Stimulated activated CD4-positive, alpha-beta T cell treated with anti-CD3 and anti-CD28 coated beads, Interleukin-4, amount 100 ng/mL, for 48 hours (primary cell): Measurements from ENCODE around the gene USP10.
"Not testable (repeated sequence)": the region's sequence is repeated elsewhere in the genome, so short reads cannot be mapped to it uniquely, and the experiment has no call there.

ENCODE experiments used
- DNase-seq, 2 donors: peaks; one replicate each; pipeline ENCODE4 v3.0.0-alpha.2; 2020; ENCODE audit warnings: low read depth in 2 of 2

Gene USP10

GRCh38 chr16:84673561-84673960, 26.2 kb upstream of the USP10 start:
- DNase-seq = no peak

DNA sequence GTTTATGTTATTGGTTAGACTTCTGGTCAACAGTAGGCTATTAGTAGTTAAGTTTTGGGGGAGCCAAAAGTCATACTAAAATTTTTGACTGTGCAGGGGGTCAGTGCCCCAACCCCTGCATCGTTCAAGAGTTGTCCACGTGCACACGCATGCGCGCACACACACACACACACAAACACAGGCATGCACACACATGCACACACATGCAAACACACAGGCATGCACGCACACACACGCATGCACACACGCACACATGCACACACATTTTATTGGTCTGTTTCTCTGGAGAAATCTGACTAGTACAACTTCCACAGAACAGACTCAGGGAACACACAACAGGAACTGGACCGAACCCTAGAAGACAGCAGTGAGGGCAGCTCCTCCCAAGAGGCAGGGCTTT, 24.4 kb upstream of the USP10 start:
- DNase-seq = no peak

GRCh38 chr16:84675884-84676283, 23.9 kb upstream of the USP10 start:
- no peak for DNase-seq

- no peak for DNase-seq
Measured at GRCh38 chr16:84677017-84677803, 22.6 kb upstream of the USP10 start.

GRCh38 chr16:84677849-84678248, 22.0 kb upstream of the USP10 start:
- no peak for DNase-seq

DNA sequence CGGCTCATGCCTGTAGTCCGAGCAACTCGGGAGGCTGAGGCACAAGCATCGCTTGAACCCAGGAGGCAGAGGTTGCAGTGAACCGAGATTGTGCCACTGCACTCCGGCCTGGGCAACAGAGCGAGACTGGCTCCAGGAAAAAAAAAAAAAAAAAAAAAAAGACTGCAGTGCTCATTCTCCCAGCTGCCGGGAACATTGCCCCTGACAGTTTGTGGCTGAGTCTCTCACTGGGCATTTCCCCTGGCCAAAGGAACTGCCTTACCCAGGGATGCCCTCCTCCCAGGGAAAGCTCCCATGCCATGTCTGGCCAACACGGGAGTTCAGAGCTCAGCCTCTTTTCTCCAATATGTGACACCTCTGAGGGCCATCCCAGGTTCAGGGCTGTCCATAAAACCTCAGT, 21.3 kb upstream of the USP10 start:
- DNase-seq = no peak

DNA sequence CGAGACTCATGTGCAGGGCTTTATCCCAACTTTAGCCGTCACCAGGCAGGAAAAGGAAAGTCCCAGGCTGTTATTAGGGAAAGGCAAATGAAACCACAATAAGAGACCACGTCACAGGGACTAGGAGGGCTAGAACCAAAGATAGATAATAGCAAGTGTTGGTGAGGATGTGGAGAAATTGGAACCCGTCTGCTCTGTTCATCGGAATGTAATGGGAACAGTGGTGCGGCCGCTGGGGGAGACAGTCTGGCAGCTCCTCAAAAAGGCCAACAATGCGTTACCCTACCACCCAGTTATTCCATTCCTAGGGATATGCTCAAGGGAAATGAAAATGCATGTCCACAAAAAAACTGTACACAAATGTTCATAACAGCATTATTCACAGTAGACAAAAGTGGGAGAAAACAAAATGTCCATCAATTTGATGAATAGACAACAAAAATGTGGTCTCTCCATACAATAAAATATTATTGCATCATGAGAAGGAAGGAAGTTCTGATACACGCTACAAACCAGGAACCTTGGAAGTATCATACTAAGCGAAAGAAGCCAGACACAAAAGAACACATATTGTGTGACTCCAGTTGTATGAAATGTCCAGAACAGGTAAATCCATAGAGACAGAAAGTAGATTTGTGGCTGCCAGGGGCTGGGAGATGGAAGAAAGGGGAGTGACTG, 19.5 kb upstream of the USP10 start:
- DNase-seq = no peak

- DNase-seq = no peak
Measured at GRCh38 chr16:84680843-84681629, 18.8 kb upstream of the USP10 start.

- no peak for DNase-seq
Measured at GRCh38 chr16:84683691-84684591, 15.9 kb upstream of the USP10 start.

DNA sequence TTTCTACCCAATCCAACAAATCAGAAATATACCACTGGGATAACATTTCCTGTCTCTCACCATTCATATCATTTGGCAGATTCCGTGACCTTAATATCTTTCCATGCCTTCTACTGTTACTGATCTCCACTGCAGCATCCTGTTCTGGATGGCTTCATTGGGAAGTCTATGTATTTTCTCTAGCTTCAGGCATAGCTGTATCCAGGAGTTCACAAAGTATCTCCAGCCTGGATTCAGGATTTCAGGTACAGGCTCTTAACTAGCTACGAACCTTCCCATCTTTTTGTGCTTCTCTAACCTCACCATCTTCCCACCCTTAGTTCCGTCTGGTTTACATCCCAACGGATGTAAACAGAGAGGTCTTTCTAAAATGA, 15.2 kb upstream of the USP10 start:
- no peak for DNase-seq

DNA sequence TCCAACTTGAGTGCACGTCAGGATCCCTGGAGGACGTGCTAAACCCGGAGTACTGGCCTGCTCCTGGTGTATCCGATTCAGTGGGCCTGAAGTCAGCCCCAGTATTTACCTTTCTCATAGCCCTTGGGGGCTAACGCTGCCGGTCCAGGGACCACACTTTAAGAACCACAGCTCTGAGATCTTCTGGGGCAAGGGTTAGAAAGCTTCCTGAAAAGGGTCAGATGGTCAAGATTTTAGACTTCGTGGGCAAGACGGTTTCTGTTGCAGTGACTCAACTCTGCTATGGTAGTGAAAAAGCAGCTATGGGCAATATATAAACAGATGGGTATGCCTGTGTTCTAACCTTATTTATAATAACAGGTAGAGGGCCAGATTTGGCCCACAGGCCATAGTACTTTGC, 14.6 kb upstream of the USP10 start:
- DNase-seq = no peak

DNA sequence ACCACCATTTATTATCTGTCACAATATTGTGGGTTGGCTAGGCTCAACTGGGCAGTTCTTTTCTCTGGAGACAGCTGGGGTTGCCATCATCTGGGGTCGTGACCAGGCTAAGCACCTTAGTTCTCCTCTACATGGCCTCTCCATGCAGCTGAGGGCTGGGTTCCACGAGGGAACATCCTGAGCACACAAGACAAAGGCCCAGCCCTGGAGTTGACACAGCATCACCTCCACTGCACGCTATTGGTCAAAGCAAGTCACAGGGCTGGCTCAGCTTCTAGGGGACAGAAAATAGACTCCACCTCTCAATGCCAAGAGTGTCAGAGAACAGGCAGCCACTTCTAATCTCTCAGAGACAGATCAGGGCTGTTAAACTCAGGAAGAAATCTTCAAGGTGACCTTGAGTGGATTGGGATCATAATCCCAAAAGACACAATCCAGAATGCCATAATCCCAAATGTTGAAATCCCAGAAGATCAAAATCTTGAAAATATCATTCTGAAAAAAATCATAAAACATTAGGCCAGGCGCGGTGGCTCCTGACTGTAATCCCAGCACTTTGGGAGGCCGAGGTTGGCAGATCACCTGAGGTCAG, 13.0 kb upstream of the USP10 start:
- no peak for DNase-seq

DNA sequence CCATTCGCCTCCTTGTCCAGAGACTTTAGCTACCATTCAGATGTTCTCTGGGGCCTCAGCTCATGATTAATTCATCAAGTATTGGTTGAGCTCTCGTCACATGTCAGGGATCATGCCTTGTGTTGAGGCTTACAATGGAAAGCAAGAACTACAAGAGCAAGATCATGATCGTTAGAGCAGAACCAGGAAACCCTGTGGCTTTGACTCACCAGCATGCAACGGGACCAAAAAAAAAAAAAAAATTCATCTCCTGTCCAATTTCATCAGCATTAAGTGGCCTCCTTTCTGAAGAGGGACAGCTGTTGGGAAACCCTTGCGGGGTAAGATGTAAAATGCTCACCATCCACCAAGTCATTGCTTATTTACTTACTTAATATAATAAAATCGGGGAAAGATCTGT, 12.1 kb upstream of the USP10 start:
- DNase-seq = no peak

- not testable (repeated sequence) for DNase-seq
Measured at GRCh38 chr16:84688163-84688562, 11.6 kb upstream of the USP10 start.

GRCh38 chr16:84689111-84689510, 10.7 kb upstream of the USP10 start:
- DNase-seq = no peak

- no peak for DNase-seq
Measured at GRCh38 chr16:84690088-84690819, 9.5 kb upstream of the USP10 start.

DNA sequence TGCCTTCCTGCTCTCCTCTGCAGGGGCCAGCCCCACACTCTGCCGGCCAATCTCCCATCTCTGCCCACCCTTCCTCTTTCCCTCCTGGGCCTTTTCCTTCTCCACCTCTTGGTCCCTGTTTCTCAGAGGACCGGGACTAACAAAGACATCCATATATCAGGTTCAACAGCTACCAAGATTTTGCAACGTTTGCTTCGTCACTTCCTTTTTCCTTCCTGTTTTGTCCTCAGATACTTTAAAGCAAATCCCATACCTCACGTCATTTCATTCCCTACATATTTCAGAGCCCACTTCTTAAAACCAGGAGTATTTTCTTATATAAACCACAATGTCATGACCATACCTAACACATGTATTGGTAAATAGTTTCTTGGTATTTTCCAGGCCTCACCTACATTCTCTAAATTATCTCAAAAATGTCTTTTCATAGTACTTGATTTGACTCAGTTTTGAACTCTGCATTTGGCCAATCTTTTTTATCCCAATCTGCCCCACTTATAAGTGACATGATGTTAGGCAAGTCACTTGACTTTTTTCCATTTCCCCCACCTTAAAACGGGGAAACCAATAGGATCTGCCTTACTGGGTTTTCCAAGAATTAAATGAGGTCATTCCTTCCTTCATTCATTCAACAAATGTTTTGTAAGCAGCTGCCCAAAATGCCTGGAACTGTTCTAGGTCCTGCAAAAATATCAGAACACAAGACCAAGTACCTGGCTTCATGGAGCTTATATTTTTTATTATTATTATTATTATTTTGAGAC, 7.2 kb upstream of the USP10 start:
- DNase-seq = no peak

DNA sequence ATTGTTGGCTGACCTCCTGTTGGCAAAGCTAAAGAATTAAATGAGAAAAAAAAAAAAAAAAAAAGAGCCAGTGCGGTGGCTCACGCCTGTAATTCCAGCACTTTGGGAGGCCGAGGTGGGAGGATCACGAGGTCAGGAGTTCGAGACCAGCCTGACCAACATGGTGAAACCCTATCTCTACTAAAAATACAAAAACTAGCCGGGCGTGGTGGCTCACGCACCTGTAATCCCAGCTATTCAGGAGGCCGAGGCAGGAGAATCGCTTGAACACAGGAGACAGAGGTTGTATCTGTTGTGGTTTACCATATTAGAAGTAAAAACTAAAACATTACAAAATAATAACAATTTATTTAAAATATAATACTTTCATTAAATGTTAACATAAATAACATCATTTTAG, 5.9 kb upstream of the USP10 start:
- DNase-seq = not testable (repeated sequence)

- DNase-seq = no peak
Measured at GRCh38 chr16:84694980-84695379, 4.8 kb upstream of the USP10 start.
